GM12801 (cell line): ENCODE measurements around the gene SCT.

Experiments
- CTCF ChIP-seq: IDR thresholded peaks from one replicate; pipeline ENCODE4 v1.5.1; 2011; ENCODE audit warnings: control low read depth; ENCODE audit not compliant: insufficient read length; ENCODE audit errors: extremely low read depth

Gene SCT

GRCh38 chr11:646214-646613 lies 19.2 kb upstream of the SCT start:
- TF ChIP-seq CTCF: no peak

DNA sequence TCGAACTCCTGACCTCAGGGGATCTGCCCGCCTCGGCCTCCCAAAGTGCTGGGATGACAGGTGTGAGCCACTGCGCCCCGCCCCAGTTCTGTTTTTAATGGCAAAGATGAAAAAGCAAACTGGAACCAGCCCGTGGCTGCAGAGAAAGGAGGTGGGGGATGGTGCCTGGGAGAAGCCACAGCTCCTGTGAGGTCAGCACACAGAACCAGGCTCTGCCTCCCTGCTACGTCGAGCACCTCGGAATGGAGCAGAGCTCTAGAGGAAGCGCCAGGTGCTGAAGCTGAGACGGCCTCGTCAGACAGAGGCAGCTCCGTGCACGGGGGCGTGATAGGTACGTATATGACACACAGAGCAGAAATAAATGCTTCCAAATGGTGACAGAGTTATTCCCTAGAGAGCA lies 18.6 kb upstream of the SCT start:
- no peak for TF ChIP-seq CTCF

GRCh38 chr11:643849-644738 lies 17.1 kb upstream of the SCT start:
- TF ChIP-seq CTCF: no peak

GRCh38 chr11:643366-643765 lies 16.4 kb upstream of the SCT start:
- TF ChIP-seq CTCF: no peak

GRCh38 chr11:641806-642370 lies 14.9 kb upstream of the SCT start:
- TF ChIP-seq CTCF: no peak

GRCh38 chr11:640021-640706 lies 13.2 kb upstream of the SCT start:
- TF ChIP-seq CTCF: no peak

DNA sequence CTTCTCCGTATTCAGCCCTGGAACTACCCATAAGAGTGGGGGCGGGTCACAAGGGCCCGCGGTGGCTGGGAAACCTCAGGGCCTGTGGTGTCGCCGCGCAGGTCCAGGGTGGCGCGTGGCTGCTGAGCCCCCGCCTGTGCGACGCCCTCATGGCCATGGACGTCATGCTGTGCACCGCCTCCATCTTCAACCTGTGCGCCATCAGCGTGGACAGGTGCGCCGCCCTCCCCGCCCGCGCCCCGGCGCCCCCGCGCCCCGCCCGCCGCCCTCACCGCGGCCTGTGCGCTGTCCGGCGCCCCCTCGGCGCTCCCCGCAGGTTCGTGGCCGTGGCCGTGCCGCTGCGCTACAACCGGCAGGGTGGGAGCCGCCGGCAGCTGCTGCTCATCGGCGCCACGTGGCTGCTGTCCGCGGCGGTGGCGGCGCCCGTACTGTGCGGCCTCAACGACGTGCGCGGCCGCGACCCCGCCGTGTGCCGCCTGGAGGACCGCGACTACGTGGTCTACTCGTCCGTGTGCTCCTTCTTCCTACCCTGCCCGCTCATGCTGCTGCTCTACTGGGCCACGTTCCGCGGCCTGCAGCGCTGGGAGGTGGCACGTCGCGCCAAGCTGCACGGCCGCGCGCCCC lies 12.5 kb upstream of the SCT start:
- TF ChIP-seq CTCF: no peak
